GM19324 (cell line): ENCODE results near the gene DHRS7C.

Experiments
- ATAC-seq: cut with Tn5 transposase; IDR thresholded peaks from one replicate; pipeline ENCODE4 v1.9.1; 2021; ENCODE audit warnings: mild to moderate bottlenecking, moderate library complexity; ENCODE audit not compliant: unreplicated experiment, low FRiP score

Gene DHRS7C

GRCh38 chr17:9790889-9791876 lies at the start of gene DHRS7C:
Gene DHRS7C (minus strand): TSS chr17:9791592. CDS start chr17:9791284, 308 bp downstream.
- no peak for ATAC-seq

- no peak for ATAC-seq
Observed at GRCh38 chr17:9839433-9839832, 48.0 kb upstream of the DHRS7C start.

- no peak for ATAC-seq
Observed at GRCh38 chr17:9837551-9838471, 46.4 kb upstream of the DHRS7C start.

GRCh38 chr17:9833922-9834321 lies 42.5 kb upstream of the DHRS7C start:
- no peak for ATAC-seq

- no peak for ATAC-seq
Observed at GRCh38 chr17:9830711-9831110, 39.3 kb upstream of the DHRS7C start.

- no peak for ATAC-seq
Observed at GRCh38 chr17:9829343-9829742, 38.0 kb upstream of the DHRS7C start.

- ATAC-seq = no peak
Observed at GRCh38 chr17:9828296-9829295, 37.2 kb upstream of the DHRS7C start.

- no peak for ATAC-seq
Observed at GRCh38 chr17:9825641-9826150, 34.3 kb upstream of the DHRS7C start, which contains the start of gene GLP2R. Gene GLP2R (plus strand): TSS chr17:9825924. CDS start chr17:9826064, 140 bp downstream.

GRCh38 chr17:9824797-9825338 lies 33.5 kb upstream of the DHRS7C start:
- no peak for ATAC-seq

GRCh38 chr17:9824094-9824493 lies 32.7 kb upstream of the DHRS7C start:
- no peak for ATAC-seq

- ATAC-seq = no peak
Observed at GRCh38 chr17:9821921-9822320, 30.5 kb upstream of the DHRS7C start, which contains the start of gene GSG1L2. Gene GSG1L2 (minus strand): TSS chr17:9822079. CDS start chr17:9822071, 8 bp downstream.

GRCh38 chr17:9820448-9820847 lies 29.1 kb upstream of the DHRS7C start:
- ATAC-seq = no peak

- ATAC-seq = no peak
Observed at GRCh38 chr17:9818760-9819159, 27.4 kb upstream of the DHRS7C start.

- no peak for ATAC-seq
Observed at GRCh38 chr17:9817086-9817485, 25.7 kb upstream of the DHRS7C start.

GRCh38 chr17:9816472-9816871 lies 25.1 kb upstream of the DHRS7C start:
- no peak for ATAC-seq

GRCh38 chr17:9814337-9814945 lies 23.0 kb upstream of the DHRS7C start:
- no peak for ATAC-seq

- no peak for ATAC-seq
Observed at GRCh38 chr17:9813166-9813565, 21.8 kb upstream of the DHRS7C start.

GRCh38 chr17:9811537-9811936 lies 20.1 kb upstream of the DHRS7C start:
- no peak for ATAC-seq

GRCh38 chr17:9811086-9811485 lies 19.7 kb upstream of the DHRS7C start:
- ATAC-seq = no peak
